Activated CD4-positive, alpha-beta T cell treated with anti-CD3 and anti-CD28 coated beads, Interleukin-2, Interleukin-6, amounts not matched to agents 100 ng/mL and 50 ng/mL, durations not matched to agents 16 hours and 8 hours (primary cell): ENCODE results near the gene HS3ST4.
"Not testable (repeated sequence)": the region's sequence is repeated elsewhere in the genome, so short reads cannot be mapped to it uniquely, and the experiment has no call there.

Experiments
- DNase-seq: peaks from one replicate; pipeline ENCODE4 v3.0.0-alpha.2; 2020

HS3ST4 gene

DNA sequence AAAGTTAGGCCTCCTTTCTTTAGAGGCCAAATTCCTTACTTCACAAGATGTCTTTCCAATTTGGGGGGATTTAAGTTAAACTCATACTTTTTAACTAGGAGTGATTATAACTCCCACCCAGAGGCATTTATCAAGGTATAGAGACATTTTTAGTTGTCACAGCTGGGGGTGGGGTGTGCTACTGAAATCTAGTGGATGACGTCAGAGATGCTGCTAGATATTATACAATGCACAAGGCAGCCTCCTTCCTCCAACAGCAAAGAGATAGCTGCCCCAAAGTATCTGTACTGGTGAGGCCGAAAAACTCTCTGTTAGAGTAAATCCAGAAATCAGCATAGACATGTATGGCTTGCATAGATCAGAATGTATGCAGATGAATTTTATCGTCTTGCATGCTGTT is 324.0 kb downstream of the HS3ST4 start:
- no peak for DNase-seq

DNA sequence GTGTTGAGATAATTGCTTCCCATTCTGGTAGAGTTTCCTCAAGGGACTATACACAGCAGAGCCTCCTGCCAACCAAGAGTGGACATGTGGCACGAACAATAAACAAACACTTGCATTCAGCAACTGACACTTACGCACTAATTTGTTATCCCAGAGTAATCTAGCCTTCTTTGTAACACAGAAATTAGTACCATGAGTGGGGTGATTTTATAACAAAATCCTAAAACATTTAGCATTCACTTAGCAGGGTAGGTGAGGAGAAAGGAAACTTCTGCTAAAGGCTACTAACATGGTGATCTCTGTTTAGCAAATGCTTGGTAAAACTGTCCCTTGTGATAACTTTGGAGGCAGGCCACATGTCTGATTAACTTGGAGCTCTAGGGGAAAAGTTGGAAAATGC is 325.2 kb downstream of the HS3ST4 start:
- DNase-seq = no peak

DNA sequence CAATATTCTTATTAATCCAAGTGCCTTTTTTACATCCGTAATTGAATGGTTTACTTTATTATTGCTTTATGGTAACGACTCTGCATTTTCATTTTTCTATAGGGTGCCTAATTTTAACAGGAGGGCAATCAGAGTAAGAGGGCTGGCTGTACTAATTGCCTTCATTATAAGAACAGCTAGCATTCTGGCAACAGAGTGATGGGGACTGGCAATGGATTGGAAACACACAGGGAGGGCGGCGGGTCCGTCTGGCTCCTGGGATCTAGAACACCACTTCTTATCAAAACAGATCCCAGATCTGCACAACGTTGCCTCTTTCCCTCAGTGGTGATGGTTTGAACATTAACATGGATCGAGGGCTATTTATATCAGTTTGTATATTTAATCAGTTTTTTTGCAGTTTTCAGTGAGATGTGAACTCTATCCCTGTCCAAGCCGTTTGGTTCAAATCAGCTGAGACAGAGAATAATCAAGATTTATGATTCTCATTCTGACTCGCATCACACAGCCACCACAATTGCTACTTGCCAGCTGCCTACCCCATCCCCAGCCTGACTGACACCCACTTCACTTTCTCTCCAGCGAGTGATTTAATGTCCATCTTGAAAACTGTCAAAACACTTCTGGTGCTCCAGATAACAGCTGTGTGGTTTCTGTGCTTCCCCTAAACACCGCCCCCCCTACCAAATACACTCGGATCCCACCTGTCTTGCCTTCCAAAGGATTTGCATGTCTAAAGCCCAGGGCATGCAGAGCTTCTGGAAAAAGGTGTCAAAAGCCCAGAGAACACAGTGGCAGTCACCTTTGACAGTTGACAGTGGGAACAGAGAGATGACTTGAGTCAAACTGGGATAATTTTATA is 327.9 kb downstream of the HS3ST4 start:
- DNase-seq = no peak

DNA sequence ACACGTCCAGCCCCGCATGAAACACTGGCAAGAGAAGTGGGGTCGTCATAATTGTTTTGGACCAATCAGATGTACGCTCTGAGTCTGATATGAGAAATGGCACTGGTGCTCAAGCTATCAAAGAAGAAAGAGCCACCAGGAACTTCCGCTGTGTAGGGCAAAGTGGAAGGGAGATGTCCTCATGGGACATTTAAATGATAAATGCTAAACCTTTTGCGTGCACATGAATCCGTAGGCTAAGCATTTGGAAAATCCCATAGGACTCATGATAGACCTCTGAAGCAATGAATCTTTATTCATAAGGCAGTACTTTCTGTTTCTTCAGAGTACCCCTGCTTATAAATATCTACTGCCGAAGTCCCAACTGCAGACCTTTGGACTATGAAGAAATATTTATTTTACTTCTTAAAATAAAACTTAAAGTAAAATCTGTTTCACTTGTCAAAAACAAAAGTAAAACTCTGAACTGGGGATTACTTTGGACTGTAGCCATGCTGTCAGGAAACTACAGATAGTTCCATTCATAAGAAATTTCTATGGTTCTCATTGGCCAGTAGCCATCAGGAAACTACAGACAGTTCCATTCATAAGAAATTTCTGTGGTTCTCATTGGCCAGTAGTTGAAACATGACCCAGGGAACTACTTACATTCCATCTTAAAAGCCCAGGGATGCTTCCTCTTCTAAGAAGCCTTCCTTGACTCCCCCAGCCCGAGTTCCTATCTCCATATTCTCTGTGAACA is 335.1 kb downstream of the HS3ST4 start:
- no peak for DNase-seq

DNA sequence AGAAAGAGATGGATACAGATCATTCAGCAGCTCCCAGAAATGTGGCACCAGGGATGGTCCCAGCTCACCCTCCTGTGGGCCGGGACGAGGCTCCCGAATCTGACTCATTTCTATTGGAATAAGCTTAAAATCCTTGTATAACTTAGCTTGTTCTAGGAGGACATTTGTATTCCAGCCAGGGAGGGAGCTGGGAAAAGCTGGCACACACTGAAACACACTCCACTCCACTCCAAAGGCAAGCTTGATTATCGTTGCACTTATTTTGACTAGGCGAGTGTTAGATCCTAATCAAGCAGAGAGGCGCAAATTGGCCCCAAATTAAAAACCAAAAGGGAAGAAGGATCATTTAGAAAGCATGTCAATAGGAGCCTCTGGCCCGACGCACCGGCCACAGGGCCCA is 339.5 kb downstream of the HS3ST4 start:
- no peak for DNase-seq

DNA sequence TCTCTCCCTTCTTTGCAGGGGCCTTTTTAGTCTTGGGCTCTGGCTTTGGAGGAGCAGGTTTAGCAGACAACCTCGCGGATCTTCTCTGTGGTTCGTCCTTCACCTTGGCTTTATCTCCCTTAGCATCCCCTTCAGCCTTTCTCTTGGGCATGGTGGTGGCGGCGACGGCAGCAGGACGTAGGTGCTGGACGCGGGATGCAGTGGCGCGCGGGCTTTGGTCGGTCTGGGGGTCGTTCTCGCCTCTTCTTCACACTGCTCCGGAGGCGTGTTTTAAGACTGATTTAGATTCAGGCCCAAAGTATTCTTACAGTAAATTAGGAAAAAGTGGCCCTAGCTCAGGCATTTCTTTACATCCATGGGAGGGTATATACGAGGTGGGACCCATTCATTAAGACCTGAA is 340.9 kb downstream of the HS3ST4 start:
- DNase-seq = not testable (repeated sequence)

DNA sequence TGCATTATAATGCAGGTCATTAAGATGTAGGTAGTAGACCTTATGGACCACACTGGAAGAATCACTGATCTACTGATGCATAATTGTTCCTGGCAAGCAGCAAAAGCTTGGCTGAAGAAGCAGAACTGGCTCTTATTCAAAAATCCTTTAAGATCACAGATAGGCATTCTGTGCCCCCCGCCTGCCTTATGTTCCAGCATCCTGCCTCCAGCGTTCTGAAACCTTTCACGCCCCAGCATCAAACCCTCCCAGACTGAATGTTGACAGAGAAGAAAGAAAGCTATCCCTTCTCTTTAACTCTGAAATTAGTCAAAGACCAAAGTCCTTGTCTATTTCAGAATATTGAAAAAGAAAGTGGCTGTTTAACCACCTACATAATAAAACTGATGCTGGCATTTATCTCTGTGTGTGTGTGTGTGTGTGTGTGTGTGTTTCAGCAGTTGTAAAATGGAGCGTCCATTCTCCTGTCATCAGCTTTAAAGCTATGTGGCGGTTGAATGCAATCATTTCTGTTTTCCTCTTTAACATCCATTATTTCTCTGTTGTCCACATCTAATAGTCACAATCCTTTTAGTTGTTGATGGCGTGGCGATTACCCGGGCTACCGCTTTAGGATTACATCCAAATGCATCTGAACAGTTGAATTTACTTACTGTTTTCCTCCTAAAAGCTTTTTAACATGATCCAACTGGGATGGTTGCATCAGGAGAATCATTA is 350.4 kb downstream of the HS3ST4 start:
- no peak for DNase-seq

DNA sequence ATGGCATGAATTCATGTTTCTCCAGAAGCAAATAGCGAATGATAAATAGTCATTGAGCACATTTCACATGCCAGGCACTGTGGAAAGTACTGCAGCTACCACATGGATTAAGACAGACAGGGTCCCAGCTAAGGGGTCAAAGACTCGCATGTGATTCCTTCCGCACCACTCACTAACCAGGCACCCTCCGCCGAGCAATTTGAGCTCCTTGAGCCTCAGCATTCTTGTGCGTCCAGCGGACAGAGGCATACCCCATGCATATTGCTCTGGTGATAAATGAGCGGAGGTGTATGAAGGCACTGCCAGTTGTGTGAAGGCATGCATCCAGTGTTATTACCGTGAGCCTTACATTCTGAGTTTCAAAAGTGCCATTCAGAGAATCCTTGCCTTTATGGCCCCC is 358.7 kb downstream of the HS3ST4 start:
- DNase-seq = no peak

DNA sequence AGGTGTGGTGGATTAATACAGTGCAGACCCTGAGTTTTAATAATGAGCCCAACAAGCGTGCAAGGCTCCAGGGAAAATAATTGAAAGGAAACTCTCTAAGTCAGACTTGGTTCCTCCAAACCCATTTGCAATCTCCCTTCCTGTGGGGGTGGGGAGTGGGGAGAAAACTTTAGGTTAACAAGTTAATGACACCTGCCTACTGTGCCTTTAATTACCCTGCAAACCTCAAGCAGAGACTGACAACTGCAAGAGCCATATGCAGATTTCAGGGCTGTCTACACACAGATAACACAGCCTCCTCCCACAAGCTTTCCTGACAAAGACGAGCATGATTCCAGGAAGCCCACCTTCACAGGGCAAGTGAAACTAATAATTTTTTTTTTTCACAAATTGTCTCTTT is 359.3 kb downstream of the HS3ST4 start:
- no peak for DNase-seq

DNA sequence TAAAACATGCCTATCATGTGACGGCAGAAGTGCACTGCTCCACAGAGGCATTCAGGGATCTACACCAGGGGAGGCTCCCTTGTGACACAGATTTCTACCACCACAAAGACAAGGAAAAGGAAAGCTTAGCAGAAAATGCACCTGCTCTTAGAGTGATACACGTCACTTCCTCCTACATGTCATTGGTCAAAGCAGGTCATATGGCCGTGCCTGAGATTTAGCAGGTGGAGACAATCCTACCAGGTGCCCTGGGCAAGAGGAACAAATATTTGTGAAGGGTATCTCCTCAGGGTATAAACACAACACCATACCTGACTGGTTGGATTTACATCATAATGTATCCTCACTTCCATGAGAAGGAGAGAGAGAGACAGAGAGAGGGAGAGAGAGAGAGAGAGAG is 362.1 kb downstream of the HS3ST4 start:
- no peak for DNase-seq

DNA sequence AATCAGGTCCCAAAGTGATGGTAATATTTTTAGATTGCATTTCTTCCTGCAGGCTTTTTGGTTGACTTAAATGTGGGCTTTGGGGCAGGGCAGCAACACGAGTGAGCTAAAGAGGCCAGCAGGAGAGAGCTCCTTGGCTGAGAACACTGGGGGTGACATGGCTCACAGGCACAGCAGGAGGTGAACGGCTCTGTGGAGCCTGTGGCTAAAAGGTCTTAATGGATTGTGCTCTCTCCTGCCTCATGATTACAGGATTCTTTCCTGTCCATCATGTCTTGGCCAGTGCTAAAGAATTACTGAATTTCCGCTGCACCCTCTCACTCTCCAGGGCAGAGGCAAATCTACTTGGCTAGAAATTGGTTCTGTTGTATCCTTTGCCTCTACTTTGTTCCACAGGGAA is 366.6 kb downstream of the HS3ST4 start:
- DNase-seq = no peak

DNA sequence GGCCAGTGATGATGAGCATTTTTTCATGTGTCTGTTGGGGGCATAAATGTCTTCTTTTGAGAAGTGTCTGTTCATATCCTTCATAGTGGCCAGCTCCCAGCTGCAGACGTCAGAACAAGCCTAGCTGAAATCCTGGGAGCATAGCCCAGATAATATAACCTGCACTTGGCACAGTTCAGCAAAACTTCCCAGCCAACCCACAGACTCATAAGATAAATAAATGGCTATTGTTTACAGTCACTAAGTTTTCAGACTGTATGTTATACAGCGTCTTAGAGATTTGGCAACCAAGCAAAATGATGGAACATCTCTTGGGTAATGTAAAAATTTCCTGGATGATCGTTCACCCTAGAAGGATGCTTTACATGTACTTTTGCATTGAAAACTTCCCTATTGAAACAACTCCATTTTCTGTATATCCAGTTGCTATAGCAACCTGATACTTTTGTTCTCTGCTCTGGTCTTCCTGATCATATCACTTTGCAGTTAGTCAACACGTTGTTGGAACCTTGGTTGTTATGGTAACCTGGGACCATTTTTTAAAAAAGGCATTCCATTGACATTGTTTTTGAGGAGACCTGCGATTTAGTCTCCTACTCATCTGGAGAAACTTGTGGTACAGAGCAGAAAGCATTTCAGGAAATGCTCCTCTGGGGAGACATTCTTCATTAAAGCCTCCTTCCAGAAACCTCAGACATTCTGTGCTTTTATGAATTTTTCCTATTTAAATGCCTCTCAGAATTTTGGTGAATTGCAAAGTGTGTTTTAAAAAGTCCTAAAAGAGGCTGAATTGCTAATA is 378.7 kb downstream of the HS3ST4 start:
- no peak for DNase-seq

DNA sequence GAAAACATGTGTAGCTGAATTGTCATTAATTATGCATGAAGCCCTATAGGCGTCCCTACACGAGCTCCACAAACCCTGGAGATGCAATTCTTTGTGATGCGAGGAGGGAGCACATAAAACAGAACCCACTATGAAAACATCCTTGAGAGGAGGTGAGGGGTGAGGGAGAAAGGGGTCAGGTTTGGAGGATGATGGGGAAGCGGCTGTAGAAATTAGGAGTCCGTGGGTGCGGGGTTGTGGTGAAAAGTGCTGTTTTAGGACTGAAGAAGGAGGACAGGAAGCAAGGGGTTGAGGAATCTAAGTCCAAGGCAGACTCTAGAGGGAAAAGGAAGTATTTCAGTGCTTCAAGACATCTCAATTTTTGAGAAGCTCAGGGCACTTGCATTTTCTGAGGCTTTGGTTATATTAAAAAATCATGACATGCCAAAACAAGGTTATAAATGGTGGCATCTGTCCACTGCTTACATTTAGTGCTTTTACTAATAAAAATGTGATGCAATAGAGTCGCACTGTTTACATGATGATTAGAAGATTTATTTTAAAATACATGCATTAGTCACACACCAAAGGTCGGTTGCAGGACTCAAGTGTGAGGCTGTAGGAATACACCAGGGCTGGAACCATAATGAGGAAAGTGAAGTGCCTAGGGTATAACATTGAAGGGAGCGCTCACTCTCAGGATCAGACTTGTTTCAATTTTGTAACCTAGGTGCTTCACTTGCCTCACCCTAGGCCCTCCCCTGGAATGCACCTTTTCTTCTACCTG is 379.5 kb downstream of the HS3ST4 start:
- no peak for DNase-seq

DNA sequence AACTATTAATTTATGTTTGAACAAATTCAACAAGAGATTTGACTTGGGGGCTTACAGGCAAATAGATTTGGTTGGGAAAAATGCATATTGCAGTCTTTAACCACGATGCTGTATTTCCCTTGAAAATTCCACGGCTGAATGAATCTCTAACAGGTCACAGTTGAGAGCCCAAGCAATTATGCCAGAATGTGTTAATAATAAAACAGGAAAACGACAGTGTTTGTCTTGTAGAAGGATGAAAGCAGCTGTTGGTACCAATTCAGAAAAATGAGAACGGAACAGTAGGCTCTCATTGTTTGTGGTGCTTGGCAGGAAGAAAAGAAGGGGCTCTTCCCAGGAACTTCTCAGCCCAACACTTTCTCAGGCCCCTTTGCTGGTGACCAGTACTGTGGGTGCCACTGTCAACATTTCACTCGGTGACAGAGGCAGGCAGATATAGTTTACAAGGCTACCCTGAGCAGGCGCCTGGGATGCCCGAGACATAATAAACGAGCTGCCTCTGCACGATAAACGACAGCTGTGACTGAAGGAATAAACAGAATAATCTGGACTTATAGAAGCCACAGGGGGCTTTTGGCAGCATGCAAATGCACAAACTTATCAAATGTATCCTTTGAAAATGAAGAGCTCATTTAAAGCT is 387.1 kb downstream of the HS3ST4 start:
- no peak for DNase-seq

DNA sequence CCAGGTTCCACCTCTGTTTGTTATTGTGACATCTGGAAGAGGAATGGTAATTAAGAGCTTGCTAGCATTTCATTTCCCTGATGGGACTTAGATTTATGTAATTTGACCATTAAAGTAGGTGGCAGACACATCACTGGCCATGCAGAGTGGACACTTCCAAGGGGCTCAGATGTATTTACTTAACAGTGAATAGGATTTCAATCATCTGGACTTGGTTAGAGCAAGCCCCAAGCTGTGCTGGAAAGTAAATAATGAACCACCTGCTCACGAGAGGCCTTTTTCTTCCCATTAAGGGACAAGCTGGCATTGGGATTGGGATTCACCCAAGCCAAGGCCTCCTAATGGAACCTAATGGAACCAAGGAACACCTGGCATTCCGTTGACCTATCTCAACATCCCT is 395.3 kb downstream of the HS3ST4 start:
- no peak for DNase-seq

DNA sequence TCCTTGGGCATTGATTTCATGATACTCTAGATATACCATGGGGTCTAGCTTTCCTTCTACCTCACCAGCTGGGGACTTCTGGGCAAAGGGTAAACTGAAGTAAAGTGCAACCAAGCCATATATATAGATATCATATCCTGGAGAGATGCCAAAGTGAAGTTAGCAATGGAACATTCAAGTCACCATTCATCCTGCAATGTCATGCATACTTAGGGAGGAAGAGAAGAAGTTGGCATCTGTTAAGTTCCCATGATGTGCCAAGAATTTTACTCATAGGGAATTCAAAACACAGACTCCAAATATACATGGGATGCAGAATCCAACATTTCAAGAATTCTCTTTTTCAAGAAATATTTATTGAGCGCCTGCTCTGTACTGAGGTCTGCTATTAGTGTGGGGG is 399.8 kb downstream of the HS3ST4 start:
- DNase-seq = no peak

DNA sequence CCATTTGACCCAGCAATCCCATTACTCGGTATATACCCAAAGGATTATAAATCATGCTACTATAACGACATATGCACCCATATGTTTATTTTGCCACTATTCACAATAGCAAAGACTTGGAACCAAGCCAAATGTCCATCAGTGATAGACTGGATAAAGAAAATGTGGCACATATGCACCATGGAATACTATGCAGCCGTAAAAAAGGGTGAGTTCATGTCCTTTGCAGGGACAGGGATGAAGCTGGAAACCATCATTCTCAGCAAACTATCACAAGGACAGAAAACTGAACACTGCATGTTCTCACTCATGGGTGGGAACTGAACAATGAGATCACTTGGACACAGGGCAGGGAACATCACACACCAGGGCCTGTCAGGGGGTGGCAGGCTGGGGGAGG is 406.4 kb downstream of the HS3ST4 start:
- not testable (repeated sequence) for DNase-seq

DNA sequence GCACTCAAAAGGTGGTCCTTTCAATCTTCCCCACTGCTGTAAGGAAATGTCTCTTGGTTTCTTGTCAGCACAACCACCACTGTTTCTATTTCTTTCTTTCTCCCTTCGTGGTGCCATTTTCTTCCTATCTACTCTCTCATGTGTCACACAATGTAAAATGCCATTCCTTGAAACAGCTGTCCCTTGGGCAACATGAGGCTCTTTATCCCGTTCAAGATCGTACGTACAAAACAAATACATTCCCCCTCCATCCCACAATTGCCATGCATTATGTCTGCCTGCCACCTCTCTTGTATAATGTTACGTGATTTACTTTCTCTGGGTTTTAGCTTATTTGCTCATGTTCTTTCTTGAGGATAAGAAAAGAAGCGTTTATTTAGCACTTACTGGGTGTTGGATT is 410.6 kb downstream of the HS3ST4 start:
- DNase-seq = no peak

DNA sequence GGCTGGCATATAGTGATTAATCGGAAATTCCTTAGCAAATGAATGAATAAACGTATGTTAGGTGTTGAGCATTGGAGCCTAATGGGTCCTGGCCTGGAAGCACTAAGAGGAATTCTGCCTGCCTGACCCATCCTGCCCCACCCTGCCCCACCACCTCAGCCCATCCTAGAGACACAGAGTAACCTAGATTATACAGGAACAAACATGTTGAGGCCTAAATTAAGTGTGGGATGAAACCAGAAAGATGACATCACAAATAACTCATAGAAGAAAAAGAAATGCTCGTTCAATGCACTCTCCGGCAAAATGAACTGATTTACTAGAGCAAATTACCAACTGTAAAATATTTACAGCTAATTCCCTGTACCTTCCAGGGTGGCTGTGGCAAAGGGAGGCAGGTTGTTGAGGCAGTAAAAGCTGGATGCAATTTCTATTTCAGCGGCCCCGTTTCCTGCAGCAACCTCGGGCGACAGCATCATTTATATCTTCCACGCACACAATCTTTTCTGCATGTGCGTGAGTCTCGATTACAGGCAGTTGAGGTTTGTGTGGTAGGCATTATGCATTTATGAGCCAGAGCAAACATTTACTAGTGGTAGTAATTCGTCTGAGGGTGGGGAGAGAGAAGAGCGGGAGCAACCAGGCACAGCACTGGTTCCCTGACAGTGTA is 417.2 kb downstream of the HS3ST4 start:
- DNase-seq = no peak

DNA sequence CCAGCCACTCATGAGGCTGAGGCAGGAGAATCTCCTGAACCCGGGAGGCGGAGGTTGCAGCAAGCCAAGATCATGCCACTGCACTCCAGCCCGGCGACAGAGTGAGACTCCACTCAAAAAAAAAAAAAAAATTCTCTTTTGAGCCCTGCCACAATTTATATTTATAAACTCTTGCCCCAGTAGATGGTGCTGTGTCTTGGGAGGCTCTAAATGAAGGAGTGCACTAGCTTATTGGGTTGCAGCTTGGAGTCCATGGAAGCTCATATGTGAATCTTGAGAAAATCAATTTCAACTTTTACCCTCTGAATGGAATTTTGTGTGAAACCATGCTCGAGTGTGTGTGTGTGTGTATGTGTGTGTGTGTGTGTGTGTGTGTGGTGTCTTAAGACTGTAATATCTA is 420.1 kb downstream of the HS3ST4 start:
- DNase-seq = no peak

DNA sequence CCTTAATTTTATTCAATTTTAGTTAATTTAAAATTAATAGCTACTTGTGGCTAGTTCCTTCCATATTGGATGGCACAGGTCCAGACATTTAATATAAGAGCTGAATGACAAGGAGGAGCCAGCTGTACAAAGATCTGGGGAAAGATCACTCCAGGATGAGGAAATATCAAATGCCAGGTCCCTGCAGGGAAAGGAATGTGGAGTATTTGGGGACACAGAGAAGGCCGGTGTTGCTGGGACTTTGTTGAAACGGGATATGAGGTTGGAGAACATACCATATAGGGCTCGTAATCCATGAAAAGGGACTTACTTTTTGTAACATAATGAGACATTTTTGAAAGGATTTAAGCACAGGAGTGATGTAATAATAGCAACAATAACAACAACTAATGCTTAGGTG is 426.8 kb downstream of the HS3ST4 start:
- no peak for DNase-seq
